B cell (primary cell): ENCODE data around the gene TPMT. TPM values are rescaled to one million over a fixed set of nuclear protein-coding genes. Genes with fewer than 3 reads are reported as not detected.

Experiments used
- ATAC-seq: fragments of 200-7000 bp; cut with Tn5 transposase; one replicate; pipeline ENCODE4 v1.10.0; 2021; ENCODE audit warnings: low read depth, mild to moderate bottlenecking, moderate number of reproducible peaks, moderate library complexity
- CTCF ChIA-PET: fragments of 350-600 bp; sonication (Branson Sonifier 250); formaldehyde crosslinking; loops from one replicate; lab custom pipeline; 2021; ENCODE audit warnings: antibody characterized with exemption, inconsistent platforms; lab: Charles Lee
- POLR2A ChIA-PET: fragments of 350-600 bp; sonication (Branson Sonifier 250); formaldehyde crosslinking; loops from one replicate; lab custom pipeline; 2021; ENCODE audit warnings: antibody characterized with exemption; lab: Charles Lee
- DNase-seq: peaks from one replicate; pipeline ENCODE4 v3.0.0; 2013
- H2AFZ ChIP-seq: 2 replicates; pipeline ENCODE4 v1.6.1; 2012; ENCODE audit warnings: mild to moderate bottlenecking, low read depth, low read length; ENCODE audit not compliant: insufficient read depth, poor library complexity, severe bottlenecking
- H3K27ac ChIP-seq, 2 donors: 1 replicate in 1 of 2; 2 replicates in 1 of 2; pipeline ENCODE4 v1.5.1; 2012 to 2013; ENCODE audit warnings: low read length in 2 of 2, mild to moderate bottlenecking in 2 of 2, moderate library complexity in 1 of 2
- H3K27me3 ChIP-seq, 4 experiments: fragments of 200-600 bp in 1 of 4; sonication (generic) in 1 of 4; replicated peaks in 1 of 4; 1 replicate in 2 of 4; 2 replicates in 2 of 4; pipeline versions ENCODE4 v1.6.1 to v1.7.0; 2013 to 2016; ENCODE audit warnings: low read length in 3 of 4, mild to moderate bottlenecking in 2 of 4, mixed read lengths in 1 of 4, moderate library complexity in 1 of 4; ENCODE audit not compliant: insufficient read depth in 4 of 4, control insufficient read depth in 3 of 4; ENCODE audit errors: control extremely low read depth in 1 of 4
- H3K36me3 ChIP-seq, 2 experiments: replicated peaks in 1 of 2; 1 replicate in 1 of 2; 2 replicates in 1 of 2; pipeline versions ENCODE4 v1.6.1 to v1.7.1; 2013; ENCODE audit warnings: low read length in 1 of 2; ENCODE audit not compliant: insufficient read depth in 2 of 2, control insufficient read depth in 1 of 2; ENCODE audit errors: control extremely low read depth in 1 of 2, extremely low read depth in 1 of 2
- H3K4me1 ChIP-seq, 2 donors: fragments of 200-600 bp in 1 of 2; sonication (generic) in 1 of 2; 1 replicate in 1 of 2; 2 replicates in 1 of 2; pipeline versions ENCODE4 v1.5.1 to v1.6.1; 2013 to 2017; ENCODE audit warnings: low read length in 2 of 2; ENCODE audit not compliant: control insufficient read depth in 2 of 2, insufficient read depth in 2 of 2
- H3K4me2 ChIP-seq: replicated peaks from 2 replicates; pipeline ENCODE3; 2012; ENCODE audit warnings: mild to moderate bottlenecking, low read depth, low read length; ENCODE audit not compliant: poor library complexity, severe bottlenecking
- H3K4me3 ChIP-seq, 5 experiments: fragments of 200-600 bp in 1 of 5; sonication (generic) in 1 of 5; 1 replicate in 3 of 5; 2 replicates in 2 of 5; pipeline versions ENCODE4 v1.5.1 to v1.7.0; 2011 to 2016; ENCODE audit warnings: low read length in 4 of 5, mild to moderate bottlenecking in 4 of 5, low read depth in 2 of 5, control low read depth in 1 of 5, moderate library complexity in 1 of 5; ENCODE audit not compliant: insufficient read depth in 1 of 5; ENCODE audit errors: control extremely low read depth in 1 of 5, extremely low read depth in 1 of 5
- H3K79me2 ChIP-seq: fragments of 200-600 bp; sonication (generic); one replicate; pipeline ENCODE4 v1.6.0; 2016; ENCODE audit warnings: low read length; ENCODE audit not compliant: control insufficient read depth, insufficient read depth
- H3K9ac ChIP-seq: fragments of 200-600 bp; sonication (generic); 2 replicates; pipeline ENCODE4 v1.6.1; 2017; ENCODE audit warnings: mild to moderate bottlenecking, low read length, moderate library complexity
- H3K9me3 ChIP-seq, 3 donors: one replicate each; pipeline versions ENCODE4 v1.6.1 to v1.7.1; 2013; ENCODE audit warnings: low read length in 2 of 3; ENCODE audit not compliant: control insufficient read depth in 2 of 3, insufficient read depth in 1 of 3; ENCODE audit errors: control extremely low read depth in 1 of 3
- H4K20me1 ChIP-seq: 2 replicates; pipeline ENCODE4 v1.6.0; 2012; ENCODE audit warnings: mild to moderate bottlenecking, low read length; ENCODE audit not compliant: insufficient read depth, control insufficient read depth, poor library complexity, severe bottlenecking
- H3K27ac Mint-ChIP-seq: one replicate; pipeline ENCODE4 v1.8.0; 2021; ENCODE audit warnings: mixed read lengths
- H3K27me3 Mint-ChIP-seq: one replicate; pipeline ENCODE4 v1.8.0; 2021; ENCODE audit warnings: mixed read lengths
- H3K4me1 Mint-ChIP-seq: one replicate; pipeline ENCODE4 v1.8.0; 2021; ENCODE audit warnings: mixed read lengths
- H3K4me3 Mint-ChIP-seq: one replicate; pipeline ENCODE4 v1.8.0; 2021; ENCODE audit warnings: mixed read lengths
- H3K9me3 Mint-ChIP-seq: one replicate; pipeline ENCODE4 v1.8.0; 2022; ENCODE audit warnings: mixed read lengths; ENCODE audit not compliant: insufficient read depth
- EZH2 ChIP-seq: IDR thresholded peaks from 2 replicates; pipeline ENCODE4 v1.6.1; 2012; ENCODE audit warnings: borderline replicate concordance, low read depth, mild to moderate bottlenecking, moderate library complexity, low read length; ENCODE audit not compliant: insufficient read depth, poor library complexity, severe bottlenecking
- WGBS: methylation state at CpG from one replicate; pipeline ENCODE4 v1.1.5; 2013; ENCODE audit warnings: missing lambda C conversion rate; ENCODE audit not compliant: insufficient coverage; 5-methylcytosine and 5-hydroxymethylcytosine counted together
- intact Hi-C: fragments of 100-400 bp; cut with micrococcal nuclease; formaldehyde crosslinking; loops from one replicate; pipeline ENCODE4 v1.10.0; 2022
- polyA plus RNA-seq: library from polyadenylated mRNA; depleted of rRNA; stranded (reverse); fragments of >200 nt; gene quantifications from 2 replicates; pipeline ENCODE4 v1.2.3, GENCODE V29; 2012
- total RNA-seq, 2 donors: library from RNA; stranded (reverse); fragments of 120-200 nt in 1 of 2; gene quantifications; 1 replicate in 1 of 2; 2 replicates in 1 of 2; pipeline versions ENCODE4 v1.2.3 to v1.2.4, GENCODE V29; 2013 to 2022
- TF ChIP-seq, protein P1 (sequence below): fragments of 200-600 bp; IDR thresholded peaks from one replicate; pipeline ENCODE4 v1.8.0; 2022; ENCODE audit warnings: antibody characterized with exemption, mild to moderate bottlenecking

TPMT gene
- total and polyA plus RNA-seq, 2 donors (not counting 1 experiment from before 2014, with no cell fraction given), result 1.9 to 2.5 TPM

DNA sequence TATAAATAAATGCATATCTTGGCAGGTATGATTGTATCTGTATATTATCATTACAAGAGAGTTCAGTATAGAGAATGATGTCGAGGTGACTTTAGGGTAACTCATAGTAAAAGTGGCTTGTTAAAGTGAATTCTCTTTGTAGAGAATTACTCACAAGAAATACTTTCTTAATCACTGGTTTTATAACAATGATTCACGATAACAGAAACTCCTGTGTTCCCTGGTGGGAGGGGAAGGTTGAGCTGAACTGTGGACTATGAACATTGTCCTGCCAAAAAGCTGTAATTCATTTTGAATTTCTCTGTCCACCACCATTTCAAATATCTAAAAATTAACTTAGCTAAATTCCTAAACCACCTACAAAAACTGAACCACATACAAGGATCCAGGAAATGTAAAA, 7.7 kb downstream of the TPMT start:
- Histone ChIP-seq H4K20me1 (no peaks in the 10 kb centered on the region), H3K4me2 (no peak overlapping the region), H3K9ac (no peak overlapping the region), H3K9me3 (no peaks in the 10 kb centered on the region), H3K27me3 (no peaks in the 10 kb centered on the region), H3K79me2 (no peaks in the 10 kb centered on the region), H3K36me3 (peaks cover 0 to 15% of the 10 kb centered on the region in 2 experiments), H3K4me1 (no peaks in the 10 kb centered on the region), H3K27ac (no peak overlapping the region), H3K4me3 (no peak overlapping the region), H2AFZ (no peak overlapping the region)
- POLR2A ChIA-PET, result no interaction called here
- no peak for ATAC-seq
- DNase-seq, result no peak
- no CpG with 5 or more reads among the region's 2 CpGs for WGBS
- Mint-ChIP-seq H3K27ac (no peak overlapping the region), H3K9me3 (no peaks in the 10 kb centered on the region), H3K4me1 (peaks cover 3% of the 10 kb centered on the region), H3K27me3 (no peaks in the 10 kb centered on the region), H3K4me3 (no peak overlapping the region)
- no peak for TF ChIP-seq EZH2
- TF ChIP-seq, protein P1, sequence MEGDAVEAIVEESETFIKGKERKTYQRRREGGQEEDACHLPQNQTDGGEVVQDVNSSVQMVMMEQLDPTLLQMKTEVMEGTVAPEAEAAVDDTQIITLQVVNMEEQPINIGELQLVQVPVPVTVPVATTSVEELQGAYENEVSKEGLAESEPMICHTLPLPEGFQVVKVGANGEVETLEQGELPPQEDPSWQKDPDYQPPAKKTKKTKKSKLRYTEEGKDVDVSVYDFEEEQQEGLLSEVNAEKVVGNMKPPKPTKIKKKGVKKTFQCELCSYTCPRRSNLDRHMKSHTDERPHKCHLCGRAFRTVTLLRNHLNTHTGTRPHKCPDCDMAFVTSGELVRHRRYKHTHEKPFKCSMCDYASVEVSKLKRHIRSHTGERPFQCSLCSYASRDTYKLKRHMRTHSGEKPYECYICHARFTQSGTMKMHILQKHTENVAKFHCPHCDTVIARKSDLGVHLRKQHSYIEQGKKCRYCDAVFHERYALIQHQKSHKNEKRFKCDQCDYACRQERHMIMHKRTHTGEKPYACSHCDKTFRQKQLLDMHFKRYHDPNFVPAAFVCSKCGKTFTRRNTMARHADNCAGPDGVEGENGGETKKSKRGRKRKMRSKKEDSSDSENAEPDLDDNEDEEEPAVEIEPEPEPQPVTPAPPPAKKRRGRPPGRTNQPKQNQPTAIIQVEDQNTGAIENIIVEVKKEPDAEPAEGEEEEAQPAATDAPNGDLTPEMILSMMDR, result no peak
- intact Hi-C loops, result no loop called here
- CTCF ChIA-PET, result no interaction called here

- Histone ChIP-seq H3K4me2 (no peak overlapping the region), H3K36me3 (peaks cover 0 to 25% of the 10 kb centered on the region in 2 experiments), H3K27ac (no peak overlapping the region), H3K79me2 (no peaks in the 10 kb centered on the region), H2AFZ (no peak overlapping the region), H3K27me3 (no peaks in the 10 kb centered on the region), H3K4me1 (no peaks in the 10 kb centered on the region), H3K9ac (no peak overlapping the region), H3K4me3 (no peak overlapping the region), H4K20me1 (no peaks in the 10 kb centered on the region), H3K9me3 (no peaks in the 10 kb centered on the region)
- Mint-ChIP-seq H3K9me3 (no peaks in the 10 kb centered on the region), H3K4me1 (peaks cover 6% of the 10 kb centered on the region), H3K27ac (no peak overlapping the region), H3K4me3 (no peak overlapping the region), H3K27me3 (no peaks in the 10 kb centered on the region)
- CTCF ChIA-PET, result no interaction called here
- 100% methylated on average over 3 of the region's 3 CpGs for WGBS
- TF ChIP-seq EZH2, result no peak
- TF ChIP-seq, protein P1, result no peak
- POLR2A ChIA-PET, result no interaction called here
- ATAC-seq, result no peak
- DNase-seq, result no peak
- intact Hi-C loops, result no loop called here
Measured at GRCh38 chr6:18142591-18142861, 12.4 kb downstream of the TPMT start.
